Measurements from ENCODE around the gene TRIM7.

DNA sequence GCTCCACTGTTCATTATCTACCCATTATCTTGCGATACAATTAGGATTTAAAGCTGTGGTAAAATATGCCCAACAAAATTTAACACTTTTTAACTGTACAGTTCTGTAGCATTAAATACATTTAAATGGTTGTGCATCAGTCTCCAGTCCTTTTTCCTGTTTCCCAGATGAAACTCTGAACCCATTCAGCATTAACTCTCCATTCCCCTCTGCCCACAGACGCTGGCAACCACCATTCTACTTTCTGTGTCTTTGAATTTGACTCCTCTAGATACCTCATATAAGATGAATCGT, 2.9 kb upstream of the TRIM7 start:
- TF ChIP-seq, protein P1, sequence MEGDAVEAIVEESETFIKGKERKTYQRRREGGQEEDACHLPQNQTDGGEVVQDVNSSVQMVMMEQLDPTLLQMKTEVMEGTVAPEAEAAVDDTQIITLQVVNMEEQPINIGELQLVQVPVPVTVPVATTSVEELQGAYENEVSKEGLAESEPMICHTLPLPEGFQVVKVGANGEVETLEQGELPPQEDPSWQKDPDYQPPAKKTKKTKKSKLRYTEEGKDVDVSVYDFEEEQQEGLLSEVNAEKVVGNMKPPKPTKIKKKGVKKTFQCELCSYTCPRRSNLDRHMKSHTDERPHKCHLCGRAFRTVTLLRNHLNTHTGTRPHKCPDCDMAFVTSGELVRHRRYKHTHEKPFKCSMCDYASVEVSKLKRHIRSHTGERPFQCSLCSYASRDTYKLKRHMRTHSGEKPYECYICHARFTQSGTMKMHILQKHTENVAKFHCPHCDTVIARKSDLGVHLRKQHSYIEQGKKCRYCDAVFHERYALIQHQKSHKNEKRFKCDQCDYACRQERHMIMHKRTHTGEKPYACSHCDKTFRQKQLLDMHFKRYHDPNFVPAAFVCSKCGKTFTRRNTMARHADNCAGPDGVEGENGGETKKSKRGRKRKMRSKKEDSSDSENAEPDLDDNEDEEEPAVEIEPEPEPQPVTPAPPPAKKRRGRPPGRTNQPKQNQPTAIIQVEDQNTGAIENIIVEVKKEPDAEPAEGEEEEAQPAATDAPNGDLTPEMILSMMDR (IDR thresholded peaks at IDR 0.05; ENCODE audit: low read depth, low read length), result no peak
- TF ChIP-seq POLR2A (IDR thresholded peaks at IDR 0.05; ENCODE audit: extremely low read depth, insufficient read length) (no peak), MYC (IDR thresholded peaks at IDR 0.05; ENCODE audit: low read depth, low read length) (no peak)
- TF ChIP-seq, protein P2, sequence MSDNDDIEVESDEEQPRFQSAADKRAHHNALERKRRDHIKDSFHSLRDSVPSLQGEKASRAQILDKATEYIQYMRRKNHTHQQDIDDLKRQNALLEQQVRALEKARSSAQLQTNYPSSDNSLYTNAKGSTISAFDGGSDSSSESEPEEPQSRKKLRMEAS (IDR thresholded peaks at IDR 0.05; ENCODE audit: low read depth, low read length), result no peak

Measured in NB4 (cell line).